Measurements from ENCODE around the gene MSRB1.

- TF ChIP-seq CTCF (IDR thresholded peaks at IDR 0.05; ENCODE audit: low read depth, low read length, missing input control): no peak
- TF ChIP-seq EGR1 (IDR thresholded peaks at IDR 0.05; ENCODE audit: low read depth in 2 of 2): no peak
- TF ChIP-seq GABPA (IDR thresholded peaks at IDR 0.05 in 1 of 2, conservative IDR thresholded peaks at IDR 0.05 in 1 of 2): no peak
- TF ChIP-seq SP1 (IDR thresholded peaks at IDR 0.05): no peak
- TF ChIP-seq REST (IDR thresholded peaks at IDR 0.05): no peak
- no peak for TF ChIP-seq ATF3 (IDR thresholded peaks at IDR 0.05)
- no peak for TF ChIP-seq RXRA (IDR thresholded peaks at IDR 0.05)
Observed at GRCh38 chr16:1930338-1930720, 12.7 kb downstream of the MSRB1 start.
